ENCODE results near the gene SFMBT2.

- TF ChIP-seq CTCF (conservative IDR thresholded peaks at IDR 0.05; ENCODE audit: low read length) (no peak), EZH2phosphoT487 (IDR thresholded peaks at IDR 0.05; ENCODE audit: borderline replicate concordance, low read depth, low read length) (no peak)
Observed at GRCh38 chr10:7186387-7187018, 224.3 kb downstream of the SFMBT2 start.

Measured in OCI-LY7 (cell line).